Upper lobe of right lung (tissue), 1 donor: ENCODE measurements around the gene ZER1. TPM values are rescaled to one million over a fixed set of nuclear protein-coding genes. Genes with fewer than 3 reads are reported as not detected.

Experiments used
- ATAC-seq: fragments of 200-7000 bp; cut with Tn5 transposase; one replicate; pipeline ENCODE4 v1.9.1; 2020; ENCODE audit warnings: mild to moderate bottlenecking, moderate library complexity
- DNase-seq: peaks from one replicate; pipeline ENCODE4 v3.0.0-alpha.2; 2020
- H3K27ac ChIP-seq: fragments of 200-600 bp; one replicate; pipeline ENCODE4 v1.8.0; 2022
- H3K27me3 ChIP-seq: fragments of 200-600 bp; one replicate; pipeline ENCODE4 v1.8.0; 2022; ENCODE audit warnings: mild to moderate bottlenecking
- H3K36me3 ChIP-seq: fragments of 200-600 bp; one replicate; pipeline ENCODE4 v1.8.0; 2022
- H3K4me1 ChIP-seq: fragments of 200-600 bp; one replicate; pipeline ENCODE4 v1.8.0; 2022
- H3K4me3 ChIP-seq: fragments of 200-600 bp; one replicate; pipeline ENCODE4 v1.8.0; 2022; ENCODE audit warnings: mild to moderate bottlenecking
- H3K9me3 ChIP-seq: fragments of 200-600 bp; one replicate; pipeline ENCODE4 v1.8.0; 2022
- intact Hi-C: fragments of 100-400 bp; cut with DNase I; formaldehyde crosslinking; loops from one replicate; pipeline ENCODE4 v1.11.0; 2022
- total RNA-seq: library from RNA; stranded (reverse); fragmentation: NEBNext Ultra II Directional; extraction: Animal tissue kit (Norgen Biotek cat#: 25700); gene quantifications from one replicate; pipeline ENCODE4 v1.2.1, GENCODE V29; 2021
- TF ChIP-seq, protein P1 (sequence below): fragments of 200-600 bp; IDR thresholded peaks from one replicate; pipeline ENCODE4 v1.8.0; 2022; ENCODE audit warnings: antibody characterized with exemption
- donor health status: DM: no; HTN: yes; CAD: no; lungs with severe emphysema.

ZER1 gene
- total RNA-seq, 1 donor from 2014 or later, result 32.0 TPM

DNA sequence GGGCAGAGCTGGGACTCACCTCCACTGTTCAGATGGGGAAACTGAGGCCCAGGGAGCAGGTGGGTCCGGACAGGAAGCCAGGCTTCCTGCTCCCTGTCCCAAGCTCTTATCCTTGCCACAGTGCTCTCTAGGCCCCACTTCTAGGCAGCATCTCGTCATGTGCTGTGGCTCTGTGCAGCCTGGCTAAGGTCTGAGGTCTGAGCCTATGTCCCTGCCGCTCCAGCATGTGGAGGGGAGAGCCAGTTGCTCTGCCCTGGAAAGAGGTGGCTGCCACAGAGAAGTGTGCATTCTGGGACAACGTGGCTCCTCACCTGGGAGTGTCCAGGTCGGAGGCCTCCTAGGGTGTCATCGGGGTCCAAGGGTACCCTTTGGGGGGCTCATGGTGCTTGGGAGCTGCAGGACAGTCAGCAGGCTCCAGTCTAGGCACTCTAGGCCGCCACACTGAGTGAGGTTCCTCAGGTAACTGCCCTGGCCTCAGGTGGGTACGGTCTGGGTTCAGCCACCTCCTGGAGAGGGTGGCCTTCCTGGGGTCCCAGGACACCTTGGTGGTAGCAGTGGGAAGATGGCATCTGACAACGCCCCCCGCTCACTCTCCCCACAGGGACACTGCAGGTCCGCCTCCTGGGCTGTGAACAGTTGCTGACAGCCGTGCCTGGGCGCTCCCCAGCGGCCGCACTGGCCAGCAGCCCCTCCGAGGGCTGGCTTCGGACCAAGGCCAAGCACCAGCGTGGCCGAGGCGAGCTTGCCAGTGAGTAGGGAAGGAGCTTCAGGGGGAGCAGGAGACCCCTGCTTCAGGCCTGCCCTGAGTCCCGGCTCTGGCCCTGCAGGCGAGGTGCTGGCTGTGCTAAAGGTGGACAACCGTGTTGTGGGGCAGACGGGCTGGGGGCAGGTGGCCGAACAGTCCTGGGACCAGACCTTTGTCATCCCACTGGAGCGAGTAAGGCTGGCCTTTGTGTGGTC lies 59.0 kb downstream of the ZER1 start:
- peak; percentile 60 for DNase-seq
- H3K4me1 ChIP-seq, result no peaks in the 10 kb centered on the region

DNA sequence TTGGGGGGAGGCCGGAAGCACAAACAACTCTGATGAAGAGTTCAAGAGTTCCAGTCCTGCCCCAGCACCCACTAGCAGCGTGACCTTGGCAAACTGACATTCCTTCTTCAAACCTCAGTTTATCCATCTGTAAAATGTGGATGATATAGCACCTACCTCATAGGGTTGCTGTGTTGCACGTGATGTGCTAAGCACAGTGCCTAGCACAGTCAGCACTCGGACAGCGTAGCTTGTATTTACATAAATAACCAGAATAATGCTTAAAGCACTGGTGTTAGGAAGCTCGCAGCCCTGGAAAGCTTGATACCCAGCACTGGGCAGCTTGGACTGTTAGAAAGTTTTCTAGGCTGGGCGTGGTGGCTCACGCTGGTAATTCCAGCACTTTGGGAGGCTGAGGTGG lies 64.3 kb downstream of the ZER1 start:
- H3K36me3 ChIP-seq, result no peaks in the 10 kb centered on the region
- DNase-seq (no peak), ATAC-seq (no peak)
- H3K4me3 ChIP-seq, result no peak overlapping the region
- no peaks in the 10 kb centered on the region for H3K27me3 ChIP-seq
- no peaks in the 10 kb centered on the region for H3K4me1 ChIP-seq
- TF ChIP-seq, protein P1, sequence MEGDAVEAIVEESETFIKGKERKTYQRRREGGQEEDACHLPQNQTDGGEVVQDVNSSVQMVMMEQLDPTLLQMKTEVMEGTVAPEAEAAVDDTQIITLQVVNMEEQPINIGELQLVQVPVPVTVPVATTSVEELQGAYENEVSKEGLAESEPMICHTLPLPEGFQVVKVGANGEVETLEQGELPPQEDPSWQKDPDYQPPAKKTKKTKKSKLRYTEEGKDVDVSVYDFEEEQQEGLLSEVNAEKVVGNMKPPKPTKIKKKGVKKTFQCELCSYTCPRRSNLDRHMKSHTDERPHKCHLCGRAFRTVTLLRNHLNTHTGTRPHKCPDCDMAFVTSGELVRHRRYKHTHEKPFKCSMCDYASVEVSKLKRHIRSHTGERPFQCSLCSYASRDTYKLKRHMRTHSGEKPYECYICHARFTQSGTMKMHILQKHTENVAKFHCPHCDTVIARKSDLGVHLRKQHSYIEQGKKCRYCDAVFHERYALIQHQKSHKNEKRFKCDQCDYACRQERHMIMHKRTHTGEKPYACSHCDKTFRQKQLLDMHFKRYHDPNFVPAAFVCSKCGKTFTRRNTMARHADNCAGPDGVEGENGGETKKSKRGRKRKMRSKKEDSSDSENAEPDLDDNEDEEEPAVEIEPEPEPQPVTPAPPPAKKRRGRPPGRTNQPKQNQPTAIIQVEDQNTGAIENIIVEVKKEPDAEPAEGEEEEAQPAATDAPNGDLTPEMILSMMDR, result no peak
- intact Hi-C loops, result no loop called here
- no peaks in the 10 kb centered on the region for H3K9me3 ChIP-seq
- H3K27ac ChIP-seq, result no peak overlapping the region

More for the DNA sequence above, 59.0 kb downstream of the ZER1 start:
- peak; percentile 13 for ATAC-seq
- no peak overlapping the region for H3K4me3 ChIP-seq
- intact Hi-C loops, result no loop called here
- no peaks in the 10 kb centered on the region for H3K9me3 ChIP-seq
- TF ChIP-seq, protein P1, result no peak
- H3K36me3 ChIP-seq, result no peaks in the 10 kb centered on the region
- H3K27me3 ChIP-seq, result no peaks in the 10 kb centered on the region
- no peak overlapping the region for H3K27ac ChIP-seq

DNA sequence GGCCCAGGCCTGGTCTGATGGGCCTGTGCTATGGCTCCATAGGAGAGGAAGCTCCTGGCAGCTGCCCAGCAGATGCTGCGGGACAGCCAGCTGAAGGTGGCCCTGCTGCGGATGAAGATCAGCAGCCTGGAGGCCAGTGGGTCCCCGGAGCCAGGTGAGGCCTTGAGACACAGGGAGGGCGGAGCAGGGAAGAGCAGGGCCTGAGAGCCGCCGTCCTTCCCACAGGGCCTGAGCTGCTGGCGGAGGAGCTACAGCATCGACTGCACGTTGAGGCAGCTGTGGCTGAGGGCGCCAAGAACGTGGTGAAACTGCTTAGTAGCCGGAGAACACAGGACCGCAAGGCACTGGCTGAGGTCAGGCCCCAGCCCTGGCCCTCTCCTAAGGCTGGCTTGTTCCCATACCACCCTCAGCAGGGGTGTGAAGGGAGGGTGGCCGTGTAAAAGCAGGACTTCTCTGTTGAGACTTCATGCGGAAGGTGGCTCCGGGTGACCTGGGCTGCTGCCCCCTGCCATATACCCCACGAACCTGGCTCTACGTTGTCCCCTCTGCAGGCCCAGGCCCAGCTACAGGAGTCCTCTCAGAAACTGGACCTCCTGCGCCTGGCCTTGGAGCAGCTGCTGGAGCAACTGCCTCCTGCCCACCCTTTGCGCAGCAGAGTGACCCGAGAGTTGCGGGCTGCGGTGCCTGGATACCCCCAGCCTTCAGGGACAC lies 64.9 kb downstream of the ZER1 start:
- TF ChIP-seq, protein P1, result no peak
- Histone ChIP-seq H3K27ac (no peak overlapping the region), H3K4me1 (peaks cover 5% of the 10 kb centered on the region), H3K4me3 (no peak overlapping the region), H3K27me3 (no peaks in the 10 kb centered on the region), H3K36me3 (no peaks in the 10 kb centered on the region), H3K9me3 (no peaks in the 10 kb centered on the region)
- intact Hi-C loops, result no loop called here
- DNase-seq (peak; percentile 64), ATAC-seq (no peak)

DNA sequence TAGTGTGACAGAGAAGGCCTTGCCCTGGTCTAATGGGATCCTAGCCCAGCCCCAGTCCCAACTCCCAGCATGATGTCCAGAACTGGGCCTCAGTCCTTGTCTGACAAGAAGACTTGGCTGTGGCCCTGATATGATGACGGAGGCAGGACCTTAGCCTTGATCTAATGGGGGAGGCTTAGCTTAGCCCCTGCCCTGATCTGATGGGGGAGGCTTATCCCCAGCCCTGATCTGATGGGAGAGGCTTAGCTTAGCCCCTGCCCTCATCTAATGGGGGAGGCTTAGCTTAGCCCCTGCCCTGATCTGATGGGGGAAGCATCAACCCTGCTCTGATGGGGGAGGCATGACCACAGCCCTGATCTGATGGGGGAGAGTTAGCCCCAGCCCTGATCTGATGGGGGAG lies 65.7 kb downstream of the ZER1 start:
- no peaks in the 10 kb centered on the region for H3K36me3 ChIP-seq
- ATAC-seq (no peak), DNase-seq (peak; percentile 18)
- intact Hi-C loops, result no loop called here
- H3K27ac ChIP-seq, result no peak overlapping the region
- H3K4me3 ChIP-seq, result no peak overlapping the region
- H3K27me3 ChIP-seq, result no peaks in the 10 kb centered on the region
- TF ChIP-seq, protein P1, result no peak
- H3K9me3 ChIP-seq, result no peaks in the 10 kb centered on the region
- peaks cover 9% of the 10 kb centered on the region for H3K4me1 ChIP-seq

DNA sequence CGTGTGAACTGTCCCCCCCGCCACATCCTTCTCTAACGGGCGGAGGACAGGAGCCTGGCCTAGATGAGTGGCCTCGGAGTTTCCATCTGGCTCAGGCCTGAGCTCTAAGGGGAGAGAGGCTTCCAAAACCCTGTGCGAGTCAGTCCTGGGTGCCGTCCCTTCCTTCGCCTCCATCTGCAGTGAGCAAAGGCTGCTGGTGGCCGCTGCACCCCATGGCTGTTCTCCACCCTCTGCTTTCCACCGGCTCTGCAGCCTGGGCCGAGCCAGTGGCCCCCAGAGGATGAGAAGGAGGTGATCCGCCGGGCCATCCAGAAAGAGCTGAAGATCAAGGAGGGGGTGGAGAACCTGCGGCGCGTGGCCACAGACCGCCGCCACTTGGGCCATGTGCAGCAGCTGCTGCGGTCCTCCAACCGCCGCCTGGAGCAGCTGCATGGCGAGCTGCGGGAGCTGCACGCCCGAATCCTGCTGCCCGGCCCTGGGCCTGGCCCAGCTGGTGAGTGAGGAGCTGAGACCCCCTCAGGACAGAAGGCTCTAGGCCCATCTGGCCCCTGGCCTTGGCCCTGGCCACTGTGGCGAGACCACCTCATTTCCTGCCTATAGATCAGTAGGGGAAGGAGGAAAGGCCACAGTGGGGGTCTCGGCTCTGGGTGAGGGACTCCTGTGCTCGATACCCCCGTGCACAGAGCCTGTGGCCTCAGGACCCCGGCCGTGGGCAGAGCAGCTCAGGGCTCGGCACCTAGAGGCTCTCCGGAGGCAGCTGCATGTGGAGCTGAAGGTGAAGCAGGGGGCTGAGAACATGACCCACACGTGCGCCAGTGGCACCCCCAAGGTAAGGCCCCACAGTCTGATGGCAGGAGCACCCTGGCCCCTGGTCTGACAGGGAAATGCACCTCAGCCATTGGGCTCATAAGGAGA lies 66.4 kb downstream of the ZER1 start:
- DNase-seq (peak; percentile 56), ATAC-seq (no peak)
- intact Hi-C loops, result no loop called here
- no peak overlapping the region for H3K27ac ChIP-seq
- H3K4me1 ChIP-seq, result peaks cover 9% of the 10 kb centered on the region
- no peaks in the 10 kb centered on the region for H3K27me3 ChIP-seq
- no peak overlapping the region for H3K4me3 ChIP-seq
- H3K9me3 ChIP-seq, result no peaks in the 10 kb centered on the region
- TF ChIP-seq, protein P1, result no peak
- no peaks in the 10 kb centered on the region for H3K36me3 ChIP-seq
